OCI-LY7 (cell line): ENCODE results near the gene TXNDC2. TPM values are rescaled to one million over a fixed set of nuclear protein-coding genes. Genes with fewer than 3 reads are reported as not detected.

Source experiments
- BruUV-seq: library from RNA; stranded (reverse); fragments of 400-500 nt; replicated peaks from 2 replicates; lab custom pipeline; 2021; lab: Mats Ljungman, UMichigan
- CTCF ChIA-PET: fragments of 300-600 bp; sonication (Branson Sonifier 250); formaldehyde crosslinking; loops from one replicate; lab custom pipeline; 2022; ENCODE audit warnings: antibody characterized with exemption; ENCODE audit not compliant: unreplicated experiment; lab: Charles Lee
- POLR2A ChIA-PET: fragments of 300-600 bp; sonication (Branson Sonifier 250); formaldehyde crosslinking; loops from one replicate; lab custom pipeline; 2022; ENCODE audit warnings: antibody characterized with exemption; lab: Charles Lee
- DNase-seq: peaks from one replicate; pipeline ENCODE4 v3.0.0-alpha.2; 2015; ENCODE audit warnings: low spot score
- H2AFZ ChIP-seq: fragments of 200-600 bp; sonication (generic), shearing (Covaris generic); 2 replicates; pipeline ENCODE4 v1.6.1; 2014; ENCODE audit warnings: mild to moderate bottlenecking, antibody characterized with exemption, low read length, moderate library complexity
- H3K27ac ChIP-seq: fragments of 200-600 bp; sonication (generic); 2 replicates; pipeline ENCODE4 v1.5.1; 2014; ENCODE audit warnings: mixed run types, low read depth, mild to moderate bottlenecking, moderate library complexity, low read length, inconsistent platforms; ENCODE audit not compliant: poor library complexity, severe bottlenecking
- H3K36me3 ChIP-seq: fragments of 200-600 bp; sonication (generic); 2 replicates; pipeline ENCODE4 v1.6.1; 2014; ENCODE audit warnings: mild to moderate bottlenecking, antibody characterized with exemption, low read length, moderate library complexity, mixed read lengths; ENCODE audit not compliant: insufficient read depth
- H3K4me1 ChIP-seq: fragments of 200-600 bp; sonication (generic); 2 replicates; pipeline ENCODE4 v1.5.1; 2014; ENCODE audit warnings: mild to moderate bottlenecking, low read length; ENCODE audit not compliant: insufficient read depth, poor library complexity, severe bottlenecking
- H3K4me2 ChIP-seq: fragments of 200-600 bp; sonication (generic); 2 replicates; pipeline ENCODE4 v1.6.1; 2014; ENCODE audit warnings: mild to moderate bottlenecking, low read length
- H3K4me3 ChIP-seq: fragments of 200-600 bp; sonication (generic); 2 replicates; pipeline ENCODE4 v1.5.1; 2014; ENCODE audit warnings: mild to moderate bottlenecking, low read depth, low read length; ENCODE audit not compliant: poor library complexity, severe bottlenecking
- H3K79me2 ChIP-seq: fragments of 200-600 bp; sonication (generic); 2 replicates; pipeline ENCODE4 v1.6.1; 2016; ENCODE audit warnings: low read depth, mild to moderate bottlenecking, low read length, moderate library complexity, mixed read lengths; ENCODE audit not compliant: insufficient read depth
- H3K9me2 ChIP-seq: fragments of 200-600 bp; sonication (generic); 2 replicates; pipeline ENCODE4 v1.6.1; 2016; ENCODE audit warnings: mild to moderate bottlenecking, low read length, mixed read lengths; ENCODE audit not compliant: insufficient read depth
- H3K9me3 ChIP-seq: fragments of 200-600 bp; sonication (generic); 2 replicates; pipeline ENCODE4 v1.6.1; 2014; ENCODE audit warnings: mild to moderate bottlenecking, mixed run types, low read length, mixed read lengths
- H4K20me1 ChIP-seq: fragments of 200-600 bp; sonication (generic); 2 replicates; pipeline ENCODE4 v1.6.1; 2014; ENCODE audit warnings: mild to moderate bottlenecking, antibody characterized with exemption, low read length, moderate library complexity, mixed read lengths; ENCODE audit not compliant: insufficient read depth
- CTCF ChIP-seq: fragments of 200-600 bp; sonication (generic); conservative IDR thresholded peaks from 2 replicates; pipeline ENCODE4 v1.5.1; 2014; ENCODE audit warnings: mild to moderate bottlenecking, antibody characterized with exemption, low read length, moderate library complexity, mixed read lengths
- EZH2phosphoT487 ChIP-seq: fragments of 200-600 bp; sonication (generic); IDR thresholded peaks from 2 replicates; pipeline ENCODE4 v1.6.1; 2018; ENCODE audit warnings: low read depth, borderline replicate concordance, mild to moderate bottlenecking, mixed run types, antibody characterized with exemption, low read length, moderate library complexity, mixed read lengths
- intact Hi-C: fragments of 100-400 bp; cut with micrococcal nuclease; formaldehyde crosslinking; loops from one replicate; pipeline ENCODE4 v1.10.0; 2022; ENCODE audit not compliant: unreplicated experiment
- total RNA-seq, 2 experiments: library from RNA; depleted of rRNA in 1 of 2; stranded (reverse); fragments of >200 nt in 1 of 2; shearing (Covaris generic) in 1 of 2; gene quantifications; 2 replicates each; pipeline ENCODE4 v1.2.3, GENCODE V29; 2014 to 2022

The TXNDC2 gene
- total RNA-seq, 2 experiments from 2014 or later: not detected

DNA sequence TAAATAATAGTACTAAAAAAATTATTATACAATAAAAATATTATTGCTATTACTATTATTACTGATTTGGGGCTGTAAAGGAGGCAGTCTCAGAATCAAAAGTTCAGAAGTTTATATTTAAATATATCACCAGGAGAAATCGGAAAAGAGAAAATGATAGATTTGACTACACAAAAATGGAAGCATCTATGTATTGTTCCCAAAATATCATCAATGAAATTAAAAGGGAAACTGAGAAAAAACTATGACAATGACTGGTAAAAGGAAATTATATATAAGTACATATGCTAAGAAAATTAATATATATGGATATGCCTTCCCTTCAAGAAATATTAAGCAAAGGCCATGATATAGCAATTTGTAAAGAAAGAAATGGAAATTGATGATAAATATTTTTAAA, 7.7 kb upstream of the TXNDC2 start:
- Histone ChIP-seq H3K79me2 (no peaks in the 10 kb centered on the region), H3K4me2 (no peak overlapping the region), H3K9me2 (no peaks in the 10 kb centered on the region), H3K4me3 (no peak overlapping the region), H3K9me3 (no peaks in the 10 kb centered on the region), H3K27ac (no peak overlapping the region), H4K20me1 (no peaks in the 10 kb centered on the region), H2AFZ (no peak overlapping the region), H3K4me1 (no peaks in the 10 kb centered on the region), H3K36me3 (no peaks in the 10 kb centered on the region)
- no TSS peak for BruUV-seq
- intact Hi-C loops: no loop called here
- no peak for DNase-seq
- CTCF ChIA-PET: no interaction called here
- POLR2A ChIA-PET: no interaction called here
- TF ChIP-seq CTCF (no peak), EZH2phosphoT487 (no peak)

DNA sequence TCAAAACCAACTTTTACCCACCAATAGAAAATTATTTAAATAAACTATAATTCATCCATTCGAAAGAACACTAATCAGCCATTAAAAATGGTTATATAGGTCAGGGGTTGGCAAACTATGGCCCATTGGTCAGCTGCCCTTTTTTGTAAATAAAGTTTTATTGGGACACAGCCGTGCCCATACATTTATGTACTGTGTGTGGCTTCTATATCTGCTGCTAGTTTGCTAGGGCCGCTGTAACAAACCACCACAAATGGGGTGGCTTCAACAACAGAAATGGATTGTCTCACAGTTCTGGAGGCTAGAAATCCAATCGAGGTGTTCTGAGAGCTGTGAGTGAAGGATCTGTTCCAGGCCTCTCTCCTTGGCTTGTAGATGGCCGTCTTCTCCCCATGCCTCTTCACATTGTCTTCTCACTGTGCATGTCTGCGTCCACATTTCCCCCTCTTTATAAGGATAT, 7.0 kb upstream of the TXNDC2 start:
- no TSS peak for BruUV-seq
- ChIA-PET POLR2A (no interaction called here), CTCF (no interaction called here)
- intact Hi-C loops: no loop called here
- no peak overlapping the region for H3K27ac ChIP-seq
- no peaks in the 10 kb centered on the region for H3K9me2 ChIP-seq
- no peaks in the 10 kb centered on the region for H3K9me3 ChIP-seq
- H3K4me1 ChIP-seq: no peaks in the 10 kb centered on the region
- no peak overlapping the region for H3K4me3 ChIP-seq
- H3K4me2 ChIP-seq: no peak overlapping the region
- H3K36me3 ChIP-seq: no peaks in the 10 kb centered on the region
- TF ChIP-seq CTCF (no peak), EZH2phosphoT487 (no peak)
- no peaks in the 10 kb centered on the region for H4K20me1 ChIP-seq
- H2AFZ ChIP-seq: no peak overlapping the region
- no peaks in the 10 kb centered on the region for H3K79me2 ChIP-seq
- no peak for DNase-seq

DNA sequence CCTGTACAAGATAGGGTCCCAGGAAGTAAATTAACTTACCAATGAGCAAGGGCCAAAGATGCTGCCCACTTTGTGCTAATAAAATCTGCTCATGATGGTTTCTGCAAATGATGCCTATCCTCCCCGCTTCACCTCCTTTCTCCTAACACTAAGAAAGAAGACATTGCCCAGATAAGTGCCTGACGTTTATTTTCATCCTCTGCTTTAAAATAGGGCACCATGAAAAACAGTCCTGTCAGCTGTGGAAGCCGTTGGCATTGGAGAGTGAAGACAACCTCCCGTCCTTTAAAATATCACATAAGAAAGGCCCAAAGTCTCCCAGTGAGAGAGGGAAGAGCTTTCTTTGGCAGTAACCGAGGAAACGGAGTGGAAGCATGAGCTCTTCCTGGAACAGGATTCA, 1.7 kb upstream of the TXNDC2 start:
- no TSS peak for BruUV-seq
- ChIA-PET POLR2A (no interaction called here), CTCF (no interaction called here)
- Histone ChIP-seq H3K79me2 (no peaks in the 10 kb centered on the region), H3K9me3 (no peaks in the 10 kb centered on the region), H3K27ac (no peak overlapping the region), H3K36me3 (no peaks in the 10 kb centered on the region), H3K4me3 (no peak overlapping the region), H3K4me2 (no peak overlapping the region), H4K20me1 (no peaks in the 10 kb centered on the region), H3K9me2 (no peaks in the 10 kb centered on the region), H2AFZ (no peak overlapping the region), H3K4me1 (no peaks in the 10 kb centered on the region)
- DNase-seq: no peak
- intact Hi-C loops: no loop called here
- TF ChIP-seq CTCF (no peak), EZH2phosphoT487 (no peak)
